GM19043 (cell line): ENCODE results near the gene SLC39A9.
A peak's percentile ranks its signal among the peaks of the same experiment; 100 is the strongest.
"Not testable (repeated sequence)": the region's sequence is repeated elsewhere in the genome, so short reads cannot be mapped to it uniquely, and the experiment has no call there.

Source experiments
- ATAC-seq: cut with Tn5 transposase; IDR thresholded peaks from one replicate; pipeline ENCODE4 v1.9.1; 2021; ENCODE audit warnings: low read depth; ENCODE audit not compliant: unreplicated experiment

The SLC39A9 gene

DNA sequence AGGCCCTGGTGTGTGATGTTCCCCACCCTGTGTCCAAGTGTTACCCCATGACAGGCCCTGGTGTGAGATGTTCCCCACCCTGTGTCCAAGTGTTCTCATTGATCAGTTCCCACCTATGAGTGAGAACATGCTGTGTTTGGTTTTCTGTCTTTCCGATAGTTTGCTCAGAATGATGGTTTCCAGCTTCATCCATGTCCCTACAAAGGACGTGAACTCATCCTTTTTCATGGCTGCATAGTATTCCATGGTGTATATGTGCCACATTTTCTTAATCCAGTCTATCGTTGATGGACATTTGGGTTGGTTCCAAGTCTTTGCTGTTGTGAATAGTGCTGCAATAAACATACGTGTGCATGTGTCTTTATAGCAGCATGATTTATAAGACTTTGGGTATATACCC lies 17.6 kb downstream of the SLC39A9 start:
- ATAC-seq = not testable (repeated sequence)

GRCh38 chr14:69423279-69423678 lies 24.8 kb downstream of the SLC39A9 start:
- no peak for ATAC-seq

- ATAC-seq = no peak
Measured at GRCh38 chr14:69424149-69424923, 25.8 kb downstream of the SLC39A9 start.

GRCh38 chr14:69427596-69427995 lies 29.1 kb downstream of the SLC39A9 start:
- ATAC-seq = no peak

DNA sequence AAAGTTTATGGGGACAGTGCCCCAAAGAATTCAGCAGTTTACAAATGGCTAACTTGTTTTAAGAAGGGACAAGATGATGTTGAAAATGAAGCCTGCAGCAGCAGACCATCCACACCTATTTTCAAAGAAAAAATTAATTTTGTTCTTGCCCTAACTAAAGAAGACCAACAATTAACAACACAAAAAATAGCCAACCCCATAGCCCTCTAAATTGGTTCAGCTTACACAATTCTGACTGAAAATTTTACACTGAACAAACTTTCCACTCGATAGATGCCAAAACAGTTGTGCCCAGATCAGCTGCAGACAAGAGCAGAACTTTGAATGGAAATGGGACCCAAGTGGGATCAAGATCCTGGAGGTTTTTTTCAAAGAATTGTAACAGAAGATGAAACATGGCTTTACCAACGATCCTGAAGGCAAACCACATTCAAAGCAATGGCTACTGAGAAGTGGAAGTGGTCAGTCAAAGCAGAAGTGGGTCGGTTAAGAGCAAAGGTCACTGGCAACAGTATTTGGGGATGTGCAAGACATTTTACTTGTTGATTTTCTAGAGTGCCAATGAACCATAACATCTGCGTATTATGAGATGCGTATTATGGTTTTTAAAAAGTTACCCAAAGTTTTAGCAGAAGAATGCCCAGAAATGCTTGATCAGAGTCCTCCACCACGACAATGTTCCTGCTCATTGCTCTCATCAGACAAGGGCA lies 30.0 kb downstream of the SLC39A9 start:
- peak; percentile 61 for ATAC-seq

GRCh38 chr14:69429643-69430042 lies 31.2 kb downstream of the SLC39A9 start:
- no peak for ATAC-seq

DNA sequence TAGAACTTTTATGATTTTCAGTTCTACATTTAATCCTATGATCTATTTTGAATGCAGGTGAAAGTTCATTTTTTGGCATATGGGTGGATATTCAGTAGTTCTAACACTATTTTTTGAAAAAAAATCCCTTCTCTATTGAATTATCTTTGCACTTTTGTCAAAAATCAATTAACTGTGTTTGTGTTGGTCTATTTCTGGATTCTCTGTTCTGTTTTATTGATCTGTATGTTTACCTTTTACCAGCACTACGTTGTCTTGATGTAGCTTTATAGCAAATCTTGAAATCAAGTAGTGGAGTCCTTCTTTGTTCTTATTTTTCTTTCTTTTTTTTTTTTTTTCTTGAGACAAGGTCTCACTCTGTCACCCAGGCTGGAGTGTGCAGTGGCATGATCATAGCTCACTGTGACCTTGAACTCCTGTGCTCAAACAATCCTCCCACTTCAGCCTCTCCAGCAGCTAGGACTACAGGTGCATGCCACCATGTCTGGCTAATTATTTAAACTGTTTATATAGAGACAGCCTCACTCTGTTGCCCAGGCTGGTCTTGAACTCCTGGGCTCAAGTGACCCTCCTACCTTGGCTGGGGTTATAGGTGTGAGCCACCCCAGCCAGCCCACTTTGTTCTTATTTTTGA lies 31.9 kb downstream of the SLC39A9 start:
- ATAC-seq = no peak

DNA sequence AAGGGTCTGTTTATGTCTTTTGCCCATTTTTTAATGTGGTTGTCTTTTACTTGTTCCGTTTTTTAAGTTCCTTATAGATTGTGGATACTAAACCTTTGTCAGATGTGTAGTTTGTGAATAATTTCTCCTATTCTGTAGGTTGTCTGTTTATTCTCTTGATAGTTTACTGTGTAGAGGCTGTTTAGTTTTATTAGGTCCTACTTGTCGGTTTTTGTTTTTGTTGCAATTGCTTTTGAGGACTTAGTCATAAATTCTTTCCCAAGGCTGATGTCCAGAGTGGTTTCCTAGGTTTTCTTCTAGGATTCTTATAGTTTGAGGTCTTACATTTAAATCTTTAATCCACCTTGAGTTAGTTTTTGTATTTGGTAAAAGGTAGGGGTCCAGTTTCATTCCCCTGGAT lies 33.9 kb downstream of the SLC39A9 start:
- ATAC-seq = no peak

DNA sequence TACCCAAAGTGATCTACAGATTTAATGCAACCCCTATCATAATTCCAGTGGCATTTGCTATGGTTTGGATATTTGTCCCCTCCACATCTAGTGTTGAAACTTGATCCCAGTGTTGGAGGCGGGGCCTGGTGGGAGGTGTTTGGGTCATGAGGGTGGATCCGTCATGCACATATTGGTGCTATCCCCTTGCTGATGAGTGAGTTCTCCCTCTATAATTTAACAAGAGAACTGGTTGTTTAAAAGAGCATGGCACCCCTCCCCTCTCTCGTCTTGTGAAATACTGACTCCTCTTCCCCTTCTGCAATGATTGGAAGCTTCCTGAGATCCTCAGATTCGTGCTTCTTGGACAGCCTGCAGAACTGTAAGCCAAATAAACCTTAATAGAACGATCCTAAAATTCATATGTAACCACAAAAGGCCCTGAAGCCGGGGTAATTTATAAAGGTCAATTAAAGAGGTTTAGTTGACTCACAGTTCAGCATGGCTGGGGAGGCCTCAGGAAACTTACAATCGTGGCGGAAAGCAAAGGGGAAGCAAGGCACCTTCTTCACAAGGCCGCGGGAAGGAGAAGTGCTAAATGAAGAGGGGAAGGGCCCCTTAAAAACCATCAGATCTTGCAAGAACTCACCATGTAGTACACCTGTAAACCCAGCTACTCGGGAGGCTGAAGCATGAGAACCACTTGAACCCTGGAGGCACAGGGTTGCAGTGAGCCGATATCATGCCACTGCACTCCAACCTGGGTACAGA lies 41.2 kb downstream of the SLC39A9 start:
- ATAC-seq = no peak

DNA sequence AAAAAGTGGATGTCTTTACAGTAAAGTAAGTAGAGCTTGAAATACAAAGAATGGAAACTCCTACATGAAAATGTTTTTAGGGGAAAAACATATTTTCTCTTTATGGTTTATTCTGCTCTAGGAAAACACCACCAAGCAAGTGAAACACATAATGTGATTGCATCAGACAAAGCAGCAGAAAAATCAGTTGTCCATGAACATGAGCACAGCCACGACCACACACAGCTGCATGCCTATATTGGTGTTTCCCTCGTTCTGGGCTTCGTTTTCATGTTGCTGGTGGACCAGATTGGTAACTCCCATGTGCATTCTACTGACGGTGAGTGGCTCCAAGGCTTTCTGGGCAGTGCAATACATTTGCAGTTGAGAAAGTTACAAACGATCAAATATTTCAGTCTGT lies 43.5 kb downstream of the SLC39A9 start:
- peak; percentile 53 for ATAC-seq

DNA sequence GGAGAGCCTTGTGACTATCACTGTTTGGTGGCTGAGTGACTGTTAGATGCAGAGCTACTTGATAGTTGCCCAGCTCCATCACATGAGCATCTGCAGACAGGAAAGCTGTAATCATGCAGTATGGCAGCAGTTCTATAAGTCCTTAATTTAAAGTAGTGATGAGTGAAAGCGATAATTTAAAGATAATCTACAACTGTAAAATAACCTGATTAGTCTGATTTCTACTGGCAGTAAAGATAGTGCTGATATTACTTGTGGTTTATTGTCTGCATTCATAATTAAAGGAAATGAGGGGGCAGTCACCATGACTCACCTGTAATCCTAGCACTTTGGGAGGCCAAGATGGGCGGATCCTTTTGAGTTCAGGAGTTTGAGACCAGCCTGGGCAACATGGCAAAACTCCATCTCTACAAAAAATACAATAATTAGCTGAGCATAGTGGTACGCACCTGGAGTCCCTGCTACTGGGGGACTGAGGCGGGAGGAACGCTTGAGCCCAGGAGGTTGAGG lies 44.9 kb downstream of the SLC39A9 start:
- no peak for ATAC-seq

GRCh38 chr14:69449216-69449615 lies 50.7 kb downstream of the SLC39A9 start:
- ATAC-seq = no peak

DNA sequence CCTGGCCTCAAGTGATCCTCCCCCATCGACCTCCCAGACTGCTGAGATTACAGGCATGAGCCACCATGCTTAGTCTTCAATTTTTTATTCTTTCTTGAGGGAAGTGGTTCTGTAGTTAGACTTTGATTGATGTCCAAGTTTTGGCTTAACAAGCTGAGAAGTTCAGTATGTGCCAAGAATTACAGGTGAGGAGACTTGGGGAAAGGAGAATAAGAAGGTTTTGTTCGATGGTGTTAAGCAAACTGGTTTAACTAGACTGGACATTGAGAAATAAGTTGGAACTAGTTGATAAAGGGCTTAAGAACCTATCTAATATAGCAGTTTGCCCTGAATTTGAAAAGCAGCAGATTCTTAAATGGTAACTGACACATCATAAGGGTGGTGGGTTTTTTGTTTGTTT lies 53.4 kb downstream of the SLC39A9 start:
- no peak for ATAC-seq

- ATAC-seq = no peak
Measured at GRCh38 chr14:69458350-69458749, 59.9 kb downstream of the SLC39A9 start.

DNA sequence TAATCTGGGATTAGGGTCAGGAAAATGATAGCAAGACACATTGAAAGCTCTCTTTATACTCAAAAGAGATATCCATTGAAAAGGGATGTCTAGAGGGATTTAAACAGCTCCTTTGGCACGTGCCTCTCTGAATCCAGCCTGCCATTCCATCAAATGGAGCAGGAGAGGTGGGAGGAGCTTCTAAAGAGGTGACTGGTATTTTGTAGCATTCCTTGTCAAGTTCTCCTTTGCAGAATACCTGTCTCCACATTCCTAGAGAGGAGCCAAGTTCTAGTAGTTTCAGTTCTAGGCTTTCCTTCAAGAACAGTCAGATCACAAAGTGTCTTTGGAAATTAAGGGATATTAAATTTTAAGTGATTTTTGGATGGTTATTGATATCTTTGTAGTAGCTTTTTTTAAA lies 60.6 kb downstream of the SLC39A9 start:
- no peak for ATAC-seq

DNA sequence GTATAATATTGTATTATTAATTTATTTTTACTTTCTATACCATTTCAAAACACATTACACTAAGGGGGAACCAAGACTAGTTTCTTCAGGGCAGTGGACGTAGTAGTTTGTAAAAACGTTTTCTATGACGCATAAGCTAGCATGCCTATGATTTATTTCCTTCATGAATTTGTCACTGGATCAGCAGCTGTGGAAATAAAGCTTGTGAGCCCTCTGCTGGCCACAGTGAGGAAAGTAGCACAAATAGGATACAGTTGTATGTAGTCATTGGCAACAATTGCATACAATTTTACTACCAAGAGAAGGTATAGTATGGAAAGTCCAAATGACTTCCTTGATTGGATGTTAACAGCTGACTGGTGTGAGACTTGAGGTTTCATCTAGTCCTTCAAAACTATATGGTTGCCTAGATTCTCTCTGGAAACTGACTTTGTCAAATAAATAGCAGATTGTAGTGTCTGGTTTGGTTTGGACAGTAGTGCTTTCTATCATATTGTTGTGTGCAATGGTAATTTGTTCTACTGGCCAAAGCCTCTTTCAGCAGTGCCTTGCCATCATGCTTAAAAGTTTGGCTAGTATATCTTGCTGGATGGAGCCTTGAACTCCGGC lies 61.7 kb downstream of the SLC39A9 start:
- no peak for ATAC-seq

- no peak for ATAC-seq
Measured at GRCh38 chr14:69464379-69464778, 65.9 kb downstream of the SLC39A9 start.

- no peak for ATAC-seq
Measured at GRCh38 chr14:69464829-69465228, 66.3 kb downstream of the SLC39A9 start.

DNA sequence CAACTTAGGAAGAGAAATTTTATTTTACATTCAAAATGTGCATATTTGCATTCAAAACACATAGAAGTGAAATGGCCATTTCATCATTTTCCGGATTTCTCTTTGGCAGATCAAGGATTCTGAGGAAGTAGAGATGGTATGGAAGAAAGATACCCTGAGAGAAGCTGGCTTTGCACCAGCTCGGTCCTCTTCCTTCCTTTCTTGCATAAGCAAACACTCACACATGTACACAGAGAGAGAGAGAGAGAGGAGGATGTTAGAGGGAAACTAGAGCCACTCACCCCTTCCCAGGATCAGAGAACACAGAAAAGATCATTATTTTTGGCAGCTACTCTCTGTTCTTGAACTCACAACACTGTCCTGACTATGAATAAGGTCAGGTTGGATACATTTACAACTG lies 70.5 kb downstream of the SLC39A9 start:
- ATAC-seq = no peak

GRCh38 chr14:69471436-69471835 lies 72.9 kb downstream of the SLC39A9 start:
- ATAC-seq = no peak
